ENCODE data around the gene RAPGEF4. TPM values are rescaled to one million over a fixed set of nuclear protein-coding genes. Genes with fewer than 3 reads are reported as not detected.

The RAPGEF4 gene
- total RNA-seq, 4 donors from 2014 or later, result 3.7 to 8.9 (median 5.2) TPM

GRCh38 chr2:173099804-173100203 lies 364.2 kb downstream of the RAPGEF4 start:
- no peak for DNase-seq (ENCODE audit: extremely low spot score)
- Histone ChIP-seq H3K27ac (replicated peaks in 1 of 4) (peak overlapping the region in 2 of 4 donors; percentile 5 to 25), H3K4me1 (peaks cover 24 to 73% (median 69%) of the 10 kb centered on the region in 4 donors), H3K9me3 (no peaks in the 10 kb centered on the region), H3K36me3 (peaks cover 0 to 15% (median 3%) of the 10 kb centered on the region in 4 donors), H3K27me3 (no peaks in the 10 kb centered on the region), H3K4me3 (no peak overlapping the region)
- intact Hi-C loops (cut with DNase I), result no loop called here
- 82% methylated on average over 2 of the region's 2 CpGs for WGBS
- TF ChIP-seq CTCF (IDR thresholded peaks at IDR 0.05), result no peak

GRCh38 chr2:173101687-173102086 lies 366.0 kb downstream of the RAPGEF4 start:
- WGBS, result 64% methylated on average over 3 of the region's 3 CpGs
- H3K27ac ChIP-seq (replicated peaks in 1 of 4), result peak overlapping the region in 3 of 4 donors; percentile 14 to 37 (median 20)
- intact Hi-C loops (cut with DNase I), result no loop called here

More at GRCh38 chr2:173101687-173102086, 366.0 kb downstream of the RAPGEF4 start:
- no peak overlapping the region for H3K4me3 ChIP-seq
- no peak for DNase-seq (ENCODE audit: extremely low spot score)
- TF ChIP-seq EP300 (IDR thresholded peaks at IDR 0.05), result no peak
- TF ChIP-seq POLR2A (IDR thresholded peaks at IDR 0.05; ENCODE audit: low read depth), result no peak
- TF ChIP-seq CTCF (IDR thresholded peaks at IDR 0.05), result no peak
- no peak for TF ChIP-seq POLR2AphosphoS5 (IDR thresholded peaks at IDR 0.05)
- H3K4me1 ChIP-seq, result peaks cover 27 to 59% (median 57%) of the 10 kb centered on the region in 4 donors
- peaks cover 0 to 10% (median 1%) of the 10 kb centered on the region in 4 donors for H3K36me3 ChIP-seq
- no peaks in the 10 kb centered on the region for H3K27me3 ChIP-seq
- H3K9me3 ChIP-seq, result no peaks in the 10 kb centered on the region

Small RNA genes lying within 50 kb of the gene (small RNA-seq; reads per million reads assigned to genes)
- 0 reads per million in 3 donors for gene RF01210

Other genes starting within 250 kb of the RAPGEF4 start
- 10 to 100 TPM in 3 of 4 donors, 1 to 10 TPM in 1; 5.1 to 15.8 (median 11.2) TPM for gene PDK1, start 179.8 kb upstream of the RAPGEF4 start, total RNA-seq

All from esophagus muscularis mucosa (tissue), 4 donors.